Spleen (tissue), 11 donors: Measurements from ENCODE around the gene NPBWR2. TPM values are rescaled to one million over a fixed set of nuclear protein-coding genes. Genes with fewer than 3 reads are reported as not detected.
A peak's percentile ranks its signal among the peaks of the same experiment; 100 is the strongest.

Experiments used
- DNase-seq: peaks from one replicate; pipeline ENCODE4 v3.0.0-alpha.2; 2020
- H3K27ac ChIP-seq, 8 donors: fragments of 200-600 bp; sonication (generic) in 7 of 8; 1 replicate in 4 of 8; 2 replicates in 4 of 8; pipeline versions ENCODE4 v1.5.0 to v1.8.0; 2016 to 2021; ENCODE audit warnings: inconsistent platforms in 4 of 8, mild to moderate bottlenecking in 4 of 8, moderate library complexity in 1 of 8
- H3K27me3 ChIP-seq, 7 donors: fragments of 200-600 bp; sonication (generic) in 6 of 7; replicated peaks in 1 of 7; 1 replicate in 4 of 7; 2 replicates in 3 of 7; pipeline versions ENCODE4 v1.5.0 to v1.8.0; 2016 to 2021; ENCODE audit warnings: inconsistent platforms in 3 of 7, mild to moderate bottlenecking in 1 of 7
- H3K36me3 ChIP-seq, 6 donors: fragments of 200-600 bp; sonication (generic) in 5 of 6; 1 replicate in 4 of 6; 2 replicates in 2 of 6; pipeline versions ENCODE4 v1.5.0 to v1.8.0; 2016 to 2021; ENCODE audit warnings: inconsistent platforms in 2 of 6
- H3K4me1 ChIP-seq, 6 donors: fragments of 200-600 bp; sonication (generic) in 5 of 6; 1 replicate in 3 of 6; 2 replicates in 3 of 6; pipeline versions ENCODE4 v1.5.0 to v1.8.0; 2016 to 2021; ENCODE audit warnings: inconsistent platforms in 3 of 6
- H3K4me3 ChIP-seq, 8 donors: fragments of 200-600 bp; sonication (generic) in 7 of 8; 1 replicate in 4 of 8; 2 replicates in 4 of 8; pipeline versions ENCODE4 v1.5.0 to v1.8.0; 2016 to 2021; ENCODE audit warnings: inconsistent platforms in 4 of 8, mild to moderate bottlenecking in 4 of 8, moderate library complexity in 2 of 8
- H3K9me3 ChIP-seq, 8 donors: fragments of 200-600 bp; sonication (generic) in 7 of 8; 1 replicate in 4 of 8; 2 replicates in 4 of 8; pipeline versions ENCODE4 v1.5.0 to v1.8.0; 2016 to 2021; ENCODE audit warnings: inconsistent platforms in 4 of 8
- CTCF ChIP-seq, 11 experiments: fragments of 200-600 bp in 7 of 11; fragments of 450-650 bp in 4 of 11; sonication (generic) in 4 of 11; IDR thresholded peaks in 8 of 11; conservative IDR thresholded peaks in 3 of 11; 1 replicate in 7 of 11; 2 replicates in 4 of 11; pipeline versions ENCODE4 v1.4.0 to v1.8.0; 2016 to 2021; ENCODE audit warnings: antibody characterized with exemption in 11 of 11, inconsistent platforms in 4 of 11, mild to moderate bottlenecking in 1 of 11
- POLR2A ChIP-seq, 3 donors: fragments of 450-650 bp; IDR thresholded peaks; one replicate each; pipeline ENCODE4 v1.5.1; 2017; ENCODE audit warnings: antibody characterized with exemption in 3 of 3, mild to moderate bottlenecking in 1 of 3
- POLR2AphosphoS5 ChIP-seq, 3 donors: sonication (generic); formaldehyde crosslinking; IDR thresholded peaks; one replicate each; pipeline ENCODE4 v1.5.1; 2017; ENCODE audit warnings: antibody characterized with exemption in 3 of 3
- WGBS, 5 donors: extraction: QIAGEN DNeasy Blood & Tissue Kit in 3 of 5; methylation state at CpG; one replicate each; pipeline versions ENCODE4 v1.1.5 to v1.1.7; 2013 to 2018; 5-methylcytosine and 5-hydroxymethylcytosine counted together
- intact Hi-C: fragments of 100-400 bp; cut with DNase I; formaldehyde crosslinking; loops from one replicate; pipeline ENCODE4 v1.15.0; 2023; ENCODE audit warnings: low total_unique reads
- polyA plus RNA-seq, 3 donors: library from polyadenylated mRNA; stranded (reverse); fragments of 200-250 nt; gene quantifications; one replicate each; pipeline ENCODE4 v1.2.1, GENCODE V29; 2013
- total RNA-seq, 7 donors: library from RNA; depleted of rRNA in 3 of 7; stranded (reverse); fragments of >200 nt in 3 of 7; fragmentation: NEBNext Ultra II Directional in 4 of 7; extraction: Animal tissue kit (Norgen Biotek cat#: 25700) in 4 of 7; gene quantifications; one replicate each; pipeline versions ENCODE4 v1.1.0 to v1.2.1, GENCODE V29; 2016 to 2021
- donor health status: healthy with polysubstance abuse.
- donor health status: DM: no; HTN: no; CAD: no; lungs with moderate emphysema.
- donor health status: DM: no; HTN: no; CAD: no.
- donor health status: Bipolar disorder and iron deficiency.
- donor health status: healthy.
- donor health status: DM: no; HTN: no; CAD: no.
- donor health status: DM: yes; HTN: yes; CAD: no.

NPBWR2 gene
- total and polyA plus RNA-seq, 10 donors, result 0.26 TPM; not detected in 9

- Histone ChIP-seq H3K36me3 (peaks cover 0 to 20% (median 13%) of the 10 kb centered on the region in 6 donors), H3K4me1 (peaks cover 28 to 97% (median 87%) of the 10 kb centered on the region in 6 donors), H3K4me3 (no peak overlapping the region), H3K27ac (peak overlapping the region in 1 of 8 donors; percentile 39), H3K27me3 (no peaks in the 10 kb centered on the region), H3K9me3 (no peaks in the 10 kb centered on the region)
- TF ChIP-seq POLR2A (IDR thresholded peaks at IDR 0.05), result no peak
- TF ChIP-seq CTCF (IDR thresholded peaks at IDR 0.05 in 8 of 11, conservative IDR thresholded peaks at IDR 0.05 in 3 of 11), result no peak
- TF ChIP-seq POLR2AphosphoS5 (IDR thresholded peaks at IDR 0.05), result no peak
- DNase-seq, result no peak
- WGBS, 5 donors, result 60 to 100% (median 62%) methylated on average over 1 to 12 of the region's 12 CpGs
- intact Hi-C loops, result no loop called here
Observed at GRCh38 chr20:64067733-64068307, 39.5 kb downstream of the NPBWR2 start.

DNA sequence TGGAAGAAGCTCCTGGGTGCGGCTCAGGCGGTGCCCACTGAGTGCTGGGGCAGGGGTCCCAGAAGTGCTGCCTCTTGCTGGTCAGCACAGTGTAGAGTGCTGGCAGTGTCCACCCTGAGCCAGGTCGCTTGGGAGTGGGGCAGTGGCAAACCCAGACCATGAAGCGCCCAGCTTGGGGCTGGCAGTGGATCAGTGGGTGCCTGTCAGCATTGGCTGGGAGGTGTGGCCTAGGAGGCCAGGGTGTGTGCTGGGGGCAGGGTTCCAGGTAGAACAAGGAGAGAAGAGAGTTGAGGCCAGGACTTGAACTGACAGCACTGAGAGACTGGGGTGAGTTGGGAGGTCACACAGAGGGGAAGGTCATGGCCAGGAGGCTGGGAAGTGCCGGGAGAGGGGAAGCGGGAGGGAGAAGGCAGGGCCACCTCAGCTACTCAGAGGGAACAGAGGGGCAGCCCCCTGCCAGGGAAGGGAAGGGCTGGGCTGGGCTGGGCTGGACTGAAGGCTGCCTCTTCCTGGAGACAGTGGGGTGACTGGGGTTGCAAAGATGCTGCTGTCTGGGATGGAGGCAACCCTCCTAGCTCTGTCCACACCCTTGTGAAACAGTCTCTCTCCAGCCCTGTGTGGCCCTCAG is 40.2 kb downstream of the NPBWR2 start:
- H3K9me3 ChIP-seq, result no peaks in the 10 kb centered on the region
- peak overlapping the region in 1 of 8 donors; percentile 81 for H3K27ac ChIP-seq
- no peak overlapping the region for H3K4me3 ChIP-seq
- H3K36me3 ChIP-seq, result peaks cover 0 to 13% (median 6%) of the 10 kb centered on the region in 6 donors
- peaks cover 28 to 97% (median 91%) of the 10 kb centered on the region in 6 donors for H3K4me1 ChIP-seq
- 75 to 87% (median 82%) methylated on average over 6 of the region's 6 CpGs for WGBS, 5 donors
- intact Hi-C loops, result no loop called here
- DNase-seq, result no peak
- no peak for TF ChIP-seq CTCF (IDR thresholded peaks at IDR 0.05 in 8 of 11, conservative IDR thresholded peaks at IDR 0.05 in 3 of 11)
- no peak for TF ChIP-seq POLR2AphosphoS5 (IDR thresholded peaks at IDR 0.05)
- TF ChIP-seq POLR2A (IDR thresholded peaks at IDR 0.05), result no peak
- no peaks in the 10 kb centered on the region for H3K27me3 ChIP-seq

GRCh38 chr20:64065974-64066343 is 41.4 kb downstream of the NPBWR2 start:
- Histone ChIP-seq H3K4me3 (no peak overlapping the region), H3K27ac (peak overlapping the region in 4 of 8 donors; percentile 7 to 81 (median 40)), H3K4me1 (peaks cover 28 to 90% (median 84%) of the 10 kb centered on the region in 6 donors), H3K9me3 (no peaks in the 10 kb centered on the region), H3K27me3 (no peaks in the 10 kb centered on the region), H3K36me3 (peaks cover 0 to 4% (median 0%) of the 10 kb centered on the region in 6 donors)
- intact Hi-C loops, result no loop called here
- DNase-seq, result no peak
- TF ChIP-seq POLR2AphosphoS5 (IDR thresholded peaks at IDR 0.05) (peak in 2 of 3 donors; percentile 30 to 58), POLR2A (IDR thresholded peaks at IDR 0.05) (no peak)
- WGBS, 5 donors, result 35 to 40% (median 37%) methylated on average over 5 of the region's 5 CpGs

GRCh38 chr20:64065062-64065973 is 42.0 kb downstream of the NPBWR2 start:
- no peak for DNase-seq

More at GRCh38 chr20:64065062-64065973, 42.0 kb downstream of the NPBWR2 start:
- 41 to 54% (median 48%) methylated on average over 27 of the region's 27 CpGs for WGBS, 5 donors
- Histone ChIP-seq H3K4me1 (peaks cover 28 to 83% (median 78%) of the 10 kb centered on the region in 6 donors), H3K36me3 (peaks cover 0 to 4% (median 0%) of the 10 kb centered on the region in 6 donors), H3K9me3 (no peaks in the 10 kb centered on the region), H3K4me3 (no peak overlapping the region), H3K27me3 (no peaks in the 10 kb centered on the region), H3K27ac (peak overlapping the region in 4 of 8 donors; percentile 7 to 81 (median 40))
- no peak for TF ChIP-seq POLR2A (IDR thresholded peaks at IDR 0.05)
- peak in 2 of 3 donors; percentile 17 to 26 for TF ChIP-seq POLR2AphosphoS5 (IDR thresholded peaks at IDR 0.05)
- no peak for TF ChIP-seq CTCF (IDR thresholded peaks at IDR 0.05 in 8 of 11, conservative IDR thresholded peaks at IDR 0.05 in 3 of 11)
- intact Hi-C loops, result no loop called here
